Endothelial cell (in vitro differentiated cells): ENCODE measurements around the gene TSEN54. TPM values are rescaled to one million over a fixed set of nuclear protein-coding genes. Genes with fewer than 3 reads are reported as not detected.

Experiments used
- DNase-seq: peaks from one replicate; pipeline ENCODE4 v3.0.0; 2021; ENCODE audit warnings: low spot score
- H3K27ac Mint-ChIP-seq: one replicate; pipeline ENCODE4 v1.8.0; 2021; ENCODE audit warnings: mixed read lengths, inconsistent platforms; ENCODE audit not compliant: unreplicated experiment
- H3K27me3 Mint-ChIP-seq: one replicate; pipeline ENCODE4 v1.8.0; 2021; ENCODE audit warnings: mild to moderate bottlenecking, moderate library complexity, mixed read lengths, inconsistent platforms; ENCODE audit not compliant: unreplicated experiment
- H3K36me3 Mint-ChIP-seq: one replicate; pipeline ENCODE4 v1.8.0; 2021; ENCODE audit warnings: mild to moderate bottlenecking, low read depth, mixed read lengths, inconsistent platforms; ENCODE audit not compliant: unreplicated experiment
- H3K4me1 Mint-ChIP-seq: one replicate; pipeline ENCODE4 v1.8.0; 2021; ENCODE audit warnings: mild to moderate bottlenecking, mixed read lengths, inconsistent platforms; ENCODE audit not compliant: unreplicated experiment
- H3K4me3 Mint-ChIP-seq: one replicate; pipeline ENCODE4 v1.8.0; 2021; ENCODE audit warnings: mild to moderate bottlenecking, mixed read lengths, inconsistent platforms; ENCODE audit not compliant: unreplicated experiment
- H3K9me3 Mint-ChIP-seq: one replicate; pipeline ENCODE4 v1.8.0; 2021; ENCODE audit warnings: mixed read lengths, inconsistent platforms; ENCODE audit not compliant: unreplicated experiment
- CTCF ChIP-seq: fragments of 200-600 bp; sonication (generic); IDR thresholded peaks from one replicate; pipeline ENCODE4 v1.5.0; 2021; ENCODE audit warnings: antibody characterized with exemption; ENCODE audit not compliant: unreplicated experiment
- total RNA-seq: library from RNA; stranded (reverse); fragmentation: NEBNext Ultra II Directional; extraction: Animal tissue kit (Norgen Biotek cat#: 25700); gene quantifications from one replicate; pipeline ENCODE4 v1.2.1, GENCODE V29; 2021; ENCODE audit not compliant: unreplicated experiment

TSEN54 gene
- total RNA-seq, 1 donor from 2014 or later, result 18.8 TPM

GRCh38 chr17:75526555-75527270 is 10.4 kb downstream of the TSEN54 start:
- no peak for DNase-seq
- no peaks in the 10 kb centered on the region for H3K9me3 Mint-ChIP-seq
- no peak overlapping the region for H3K27ac Mint-ChIP-seq
- H3K27me3 Mint-ChIP-seq, result peaks cover 2% of the 10 kb centered on the region
- peak overlapping the region; percentile 90 for H3K4me3 Mint-ChIP-seq
- H3K36me3 Mint-ChIP-seq, result peaks cover 5% of the 10 kb centered on the region
- TF ChIP-seq CTCF, result no peak
- H3K4me1 Mint-ChIP-seq, result peaks cover 9% of the 10 kb centered on the region

- no peak overlapping the region for H3K4me3 Mint-ChIP-seq
Measured at GRCh38 chr17:75530837-75531720, 14.8 kb downstream of the TSEN54 start.

GRCh38 chr17:75531721-75532072 is 15.4 kb downstream of the TSEN54 start:
- no peak overlapping the region for H3K4me3 Mint-ChIP-seq
- no peak for DNase-seq
- no peaks in the 10 kb centered on the region for H3K27me3 Mint-ChIP-seq
- peaks cover 8% of the 10 kb centered on the region for H3K4me1 Mint-ChIP-seq
- no peaks in the 10 kb centered on the region for H3K9me3 Mint-ChIP-seq
- no peak overlapping the region for H3K27ac Mint-ChIP-seq
- H3K36me3 Mint-ChIP-seq, result peaks cover 3% of the 10 kb centered on the region
- no peak for TF ChIP-seq CTCF

More at GRCh38 chr17:75530837-75531720, 14.8 kb downstream of the TSEN54 start:
- H3K4me1 Mint-ChIP-seq, result peaks cover 11% of the 10 kb centered on the region
- peaks cover 3% of the 10 kb centered on the region for H3K36me3 Mint-ChIP-seq
- DNase-seq, result no peak
- H3K27ac Mint-ChIP-seq, result no peak overlapping the region
- H3K27me3 Mint-ChIP-seq, result no peaks in the 10 kb centered on the region
- no peak for TF ChIP-seq CTCF
- H3K9me3 Mint-ChIP-seq, result no peaks in the 10 kb centered on the region

GRCh38 chr17:75535119-75535537 is 18.8 kb downstream of the TSEN54 start:
- H3K4me3 Mint-ChIP-seq, result no peak overlapping the region
- H3K9me3 Mint-ChIP-seq, result no peaks in the 10 kb centered on the region
- peaks cover 9% of the 10 kb centered on the region for H3K4me1 Mint-ChIP-seq
- no peak for DNase-seq
- peaks cover 3% of the 10 kb centered on the region for H3K36me3 Mint-ChIP-seq
- TF ChIP-seq CTCF, result no peak
- H3K27ac Mint-ChIP-seq, result no peak overlapping the region
- peaks cover 2% of the 10 kb centered on the region for H3K27me3 Mint-ChIP-seq

- no peak for TF ChIP-seq CTCF
- Mint-ChIP-seq H3K4me1 (peaks cover 7% of the 10 kb centered on the region), H3K27me3 (peaks cover 2% of the 10 kb centered on the region), H3K9me3 (no peaks in the 10 kb centered on the region), H3K27ac (no peak overlapping the region), H3K4me3 (no peak overlapping the region), H3K36me3 (peaks cover 3% of the 10 kb centered on the region)
- DNase-seq, result no peak
Measured at GRCh38 chr17:75535871-75536270, 19.5 kb downstream of the TSEN54 start.
